Measurements from ENCODE around the gene OGFOD2. TPM values are rescaled to one million over a fixed set of nuclear protein-coding genes. Genes with fewer than 3 reads are reported as not detected.

OGFOD2 gene
- total and polyA plus RNA-seq, 2 of the 13 experiments (the other 11 are each of a cell fraction or from before 2014, with no cell fraction given), result 13.2 to 14.6 TPM

DNA sequence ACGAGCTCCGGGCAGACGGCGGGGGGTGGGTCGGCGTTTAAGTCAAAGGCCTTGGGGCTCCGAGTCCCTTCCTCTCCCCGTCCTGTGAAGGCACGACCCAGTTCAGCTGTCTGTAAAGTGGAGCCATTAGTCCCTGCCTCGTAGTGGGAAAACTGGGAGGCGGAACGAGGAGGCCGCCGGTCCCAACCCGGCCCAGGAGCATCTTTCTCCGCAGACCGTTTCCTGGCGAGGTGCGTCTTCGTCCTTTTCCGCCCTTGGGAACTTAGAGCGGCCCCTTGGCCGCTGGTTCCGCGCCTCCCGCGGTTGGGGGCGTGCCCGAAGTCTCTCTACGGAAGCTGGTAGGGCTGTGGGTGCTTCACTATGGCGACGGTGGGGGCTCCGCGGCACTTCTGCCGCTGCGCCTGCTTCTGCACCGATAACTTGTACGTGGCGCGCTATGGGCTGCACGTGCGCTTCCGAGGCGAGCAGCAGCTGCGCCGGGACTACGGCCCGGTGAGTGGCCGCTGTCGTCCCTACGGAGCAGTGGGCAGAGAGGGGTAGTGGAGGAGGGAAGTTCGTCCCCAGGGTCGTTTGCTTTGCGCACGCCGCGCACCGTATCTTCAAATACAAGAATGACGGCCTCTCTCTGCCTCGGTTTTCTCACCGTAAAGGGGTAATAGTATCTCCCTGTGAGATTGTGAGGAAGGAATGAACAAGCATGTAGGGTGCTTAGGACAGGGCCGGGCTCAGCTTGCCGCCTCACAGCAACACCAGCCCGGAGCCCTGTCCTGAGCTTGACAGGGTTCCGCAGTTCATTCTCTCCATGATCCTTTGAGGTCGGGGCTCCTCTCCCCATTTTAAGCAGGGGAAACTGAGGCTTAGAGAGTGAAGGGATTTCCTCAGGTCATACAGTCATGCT, at the start of gene OGFOD2 (continued):
- no peak for TF ChIP-seq PREB (CRISPR knock-in tag; IDR thresholded peaks at IDR 0.05)
- 0 out of 2 replicates have a peak, but pooled peaks have one; percentile 48 for TF ChIP-seq HIVEP1 (CRISPR knock-in tag; IDR thresholded peaks at IDR 0.05)
- TF ChIP-seq SMARCE1 (IDR thresholded peaks at IDR 0.05; ENCODE audit: borderline replicate concordance), result no peak
- peak; percentile 63 for TF ChIP-seq KLF9 (CRISPR knock-in tag; IDR thresholded peaks at IDR 0.05; ENCODE audit: low read depth)
- peak; percentile 54 for TF ChIP-seq ASH2L (IDR thresholded peaks at IDR 0.05; ENCODE audit: insufficient read length, low read depth, low read length)
- TF ChIP-seq ZNF839 (CRISPR knock-in tag; IDR thresholded peaks at IDR 0.05; ENCODE audit: borderline replicate concordance), result no peak
- peak; percentile 46; the same call in 1 of the 2 replicates for TF ChIP-seq ZNF766 (CRISPR knock-in tag; IDR thresholded peaks at IDR 0.05; ENCODE audit: borderline replicate concordance)
- no peak for TF ChIP-seq ZNF629 (CRISPR knock-in tag; conservative IDR thresholded peaks at IDR 0.05)
- no peak for TF ChIP-seq ZNF670 (CRISPR knock-in tag; IDR thresholded peaks at IDR 0.05; ENCODE audit: borderline replicate concordance)
- no peak for TF ChIP-seq KDM4B (CRISPR knock-in tag; IDR thresholded peaks at IDR 0.05)
- TF ChIP-seq ARID4A (CRISPR knock-in tag; IDR thresholded peaks at IDR 0.05; ENCODE audit: borderline replicate concordance), result peak; percentile 55
- TF ChIP-seq, protein P1, sequence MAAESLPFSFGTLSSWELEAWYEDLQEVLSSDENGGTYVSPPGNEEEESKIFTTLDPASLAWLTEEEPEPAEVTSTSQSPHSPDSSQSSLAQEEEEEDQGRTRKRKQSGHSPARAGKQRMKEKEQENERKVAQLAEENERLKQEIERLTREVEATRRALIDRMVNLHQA (CRISPR knock-in tag; IDR thresholded peaks at IDR 0.05), result no peak
- TF ChIP-seq, protein P2, sequence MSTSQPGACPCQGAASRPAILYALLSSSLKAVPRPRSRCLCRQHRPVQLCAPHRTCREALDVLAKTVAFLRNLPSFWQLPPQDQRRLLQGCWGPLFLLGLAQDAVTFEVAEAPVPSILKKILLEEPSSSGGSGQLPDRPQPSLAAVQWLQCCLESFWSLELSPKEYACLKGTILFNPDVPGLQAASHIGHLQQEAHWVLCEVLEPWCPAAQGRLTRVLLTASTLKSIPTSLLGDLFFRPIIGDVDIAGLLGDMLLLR (CRISPR knock-in tag; IDR thresholded peaks at IDR 0.05), result no peak
- TF ChIP-seq, protein P3, sequence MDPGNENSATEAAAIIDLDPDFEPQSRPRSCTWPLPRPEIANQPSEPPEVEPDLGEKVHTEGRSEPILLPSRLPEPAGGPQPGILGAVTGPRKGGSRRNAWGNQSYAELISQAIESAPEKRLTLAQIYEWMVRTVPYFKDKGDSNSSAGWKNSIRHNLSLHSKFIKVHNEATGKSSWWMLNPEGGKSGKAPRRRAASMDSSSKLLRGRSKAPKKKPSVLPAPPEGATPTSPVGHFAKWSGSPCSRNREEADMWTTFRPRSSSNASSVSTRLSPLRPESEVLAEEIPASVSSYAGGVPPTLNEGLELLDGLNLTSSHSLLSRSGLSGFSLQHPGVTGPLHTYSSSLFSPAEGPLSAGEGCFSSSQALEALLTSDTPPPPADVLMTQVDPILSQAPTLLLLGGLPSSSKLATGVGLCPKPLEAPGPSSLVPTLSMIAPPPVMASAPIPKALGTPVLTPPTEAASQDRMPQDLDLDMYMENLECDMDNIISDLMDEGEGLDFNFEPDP (CRISPR knock-in tag; conservative IDR thresholded peaks at IDR 0.05), result no peak
- TF ChIP-seq FOSL1 (CRISPR knock-in tag; IDR thresholded peaks at IDR 0.05; ENCODE audit: borderline replicate concordance), result no peak
- peak; percentile 60 for TF ChIP-seq ZNF441 (CRISPR knock-in tag; IDR thresholded peaks at IDR 0.05; ENCODE audit: borderline replicate concordance)
- TF ChIP-seq ZNF567 (CRISPR knock-in tag; IDR thresholded peaks at IDR 0.05; ENCODE audit: borderline replicate concordance), result 0 out of 2 replicates have a peak, but pooled peaks have one; percentile 5
- 0 out of 2 replicates have a peak, but pooled peaks have one; percentile 20 for TF ChIP-seq KMT2B (CRISPR knock-in tag; IDR thresholded peaks at IDR 0.05)
- TF ChIP-seq ZNF552 (CRISPR knock-in tag; IDR thresholded peaks at IDR 0.05; ENCODE audit: borderline replicate concordance), result peak; percentile 35; the same call in 1 of the 2 replicates
- no peak for TF ChIP-seq ZNF598 (CRISPR knock-in tag; IDR thresholded peaks at IDR 0.05; ENCODE audit: borderline replicate concordance)
- TF ChIP-seq ZNF572 (CRISPR knock-in tag; IDR thresholded peaks at IDR 0.05), result 0 out of 2 replicates have a peak, but pooled peaks have one; percentile 13

Data from HepG2 (cell line).